PC-9 (cell line): ENCODE results near the gene GID4.

ENCODE experiments used
- CTCF ChIP-seq: fragments of 200-600 bp; sonication (generic); conservative IDR thresholded peaks from 2 replicates; pipeline ENCODE4 v1.6.1; 2017; ENCODE audit warnings: mixed run types, antibody characterized with exemption, mild to moderate bottlenecking, moderate library complexity
- EZH2 ChIP-seq: fragments of 200-600 bp; sonication (generic); IDR thresholded peaks from 2 replicates; pipeline ENCODE4 v1.8.0; 2017; ENCODE audit warnings: antibody characterized with exemption, low read depth

- TF ChIP-seq CTCF = no peak
- TF ChIP-seq EZH2 = no peak
These were observed 40.3 kb upstream of the GID4 start for GRCh38 chr17:17998934-17999333.
